Transverse colon (tissue), 4 donors: ENCODE measurements around the gene CAVIN4.

Source experiments
- CTCF ChIP-seq, 5 experiments: fragments of 200-600 bp in 3 of 5; fragments of 450-650 bp in 2 of 5; sonication (generic) in 3 of 5; IDR thresholded peaks; 1 replicate in 2 of 5; 2 replicates in 3 of 5; pipeline ENCODE4 v1.5.1; 2016 to 2017; ENCODE audit warnings: antibody characterized with exemption in 5 of 5, inconsistent platforms in 3 of 5, mild to moderate bottlenecking in 2 of 5, moderate library complexity in 1 of 5
- EP300 ChIP-seq: sonication (generic); formaldehyde crosslinking; IDR thresholded peaks from one replicate; pipeline ENCODE4 v1.6.1; 2017; ENCODE audit warnings: antibody characterized with exemption, low read depth
- POLR2A ChIP-seq: fragments of 450-650 bp; IDR thresholded peaks from one replicate; pipeline ENCODE4 v1.6.1; 2016; ENCODE audit warnings: antibody characterized with exemption, mild to moderate bottlenecking, moderate library complexity
- POLR2AphosphoS5 ChIP-seq, 3 donors: sonication (generic); formaldehyde crosslinking; IDR thresholded peaks; one replicate each; pipeline ENCODE4 v1.6.1; 2016; ENCODE audit warnings: antibody characterized with exemption in 3 of 3

- no peak for TF ChIP-seq CTCF (IDR thresholded peaks at IDR 0.05)
- TF ChIP-seq POLR2AphosphoS5 (IDR thresholded peaks at IDR 0.05) = no peak
- TF ChIP-seq POLR2A = no peak
- no peak for TF ChIP-seq EP300
Measured at GRCh38 chr9:100619194-100619593, 41.3 kb downstream of the CAVIN4 start.
